Spleen (tissue), 11 donors: ENCODE measurements around the gene OLFML3. TPM values are rescaled to one million over a fixed set of nuclear protein-coding genes. Genes with fewer than 3 reads are reported as not detected.
"Not testable (repeated sequence)": the region's sequence is repeated elsewhere in the genome, so short reads cannot be mapped to it uniquely, and the experiment has no call there.

Experiments used
- DNase-seq: peaks from one replicate; pipeline ENCODE4 v3.0.0-alpha.2; 2020
- H3K27ac ChIP-seq, 8 donors: fragments of 200-600 bp; sonication (generic) in 7 of 8; 1 replicate in 4 of 8; 2 replicates in 4 of 8; pipeline versions ENCODE4 v1.5.0 to v1.8.0; 2016 to 2021; ENCODE audit warnings: inconsistent platforms in 4 of 8, mild to moderate bottlenecking in 4 of 8, moderate library complexity in 1 of 8
- H3K27me3 ChIP-seq, 7 donors: fragments of 200-600 bp; sonication (generic) in 6 of 7; replicated peaks in 1 of 7; 1 replicate in 4 of 7; 2 replicates in 3 of 7; pipeline versions ENCODE4 v1.5.0 to v1.8.0; 2016 to 2021; ENCODE audit warnings: inconsistent platforms in 3 of 7, mild to moderate bottlenecking in 1 of 7
- H3K36me3 ChIP-seq, 6 donors: fragments of 200-600 bp; sonication (generic) in 5 of 6; 1 replicate in 4 of 6; 2 replicates in 2 of 6; pipeline versions ENCODE4 v1.5.0 to v1.8.0; 2016 to 2021; ENCODE audit warnings: inconsistent platforms in 2 of 6
- H3K4me1 ChIP-seq, 6 donors: fragments of 200-600 bp; sonication (generic) in 5 of 6; 1 replicate in 3 of 6; 2 replicates in 3 of 6; pipeline versions ENCODE4 v1.5.0 to v1.8.0; 2016 to 2021; ENCODE audit warnings: inconsistent platforms in 3 of 6
- H3K4me3 ChIP-seq, 8 donors: fragments of 200-600 bp; sonication (generic) in 7 of 8; 1 replicate in 4 of 8; 2 replicates in 4 of 8; pipeline versions ENCODE4 v1.5.0 to v1.8.0; 2016 to 2021; ENCODE audit warnings: inconsistent platforms in 4 of 8, mild to moderate bottlenecking in 4 of 8, moderate library complexity in 2 of 8
- H3K9me3 ChIP-seq, 8 donors: fragments of 200-600 bp; sonication (generic) in 7 of 8; 1 replicate in 4 of 8; 2 replicates in 4 of 8; pipeline versions ENCODE4 v1.5.0 to v1.8.0; 2016 to 2021; ENCODE audit warnings: inconsistent platforms in 4 of 8
- POLR2A ChIP-seq, 3 donors: fragments of 450-650 bp; IDR thresholded peaks; one replicate each; pipeline ENCODE4 v1.5.1; 2017; ENCODE audit warnings: antibody characterized with exemption in 3 of 3, mild to moderate bottlenecking in 1 of 3
- POLR2AphosphoS5 ChIP-seq, 3 donors: sonication (generic); formaldehyde crosslinking; IDR thresholded peaks; one replicate each; pipeline ENCODE4 v1.5.1; 2017; ENCODE audit warnings: antibody characterized with exemption in 3 of 3
- whole genome bisulfite sequencing, 5 donors: extraction: QIAGEN DNeasy Blood & Tissue Kit in 3 of 5; methylation state at CpG; one replicate each; pipeline versions ENCODE4 v1.1.5 to v1.1.7; 2013 to 2018; 5-methylcytosine and 5-hydroxymethylcytosine counted together
- intact Hi-C: fragments of 100-400 bp; cut with DNase I; formaldehyde crosslinking; loops from one replicate; pipeline ENCODE4 v1.15.0; 2023; ENCODE audit warnings: low total_unique reads
- polyA plus RNA-seq, 3 donors: library from polyadenylated mRNA; stranded (reverse); fragments of 200-250 nt; gene quantifications; one replicate each; pipeline ENCODE4 v1.2.1, GENCODE V29; 2013
- total RNA-seq, 7 donors: library from RNA; depleted of rRNA in 3 of 7; stranded (reverse); fragments of >200 nt in 3 of 7; fragmentation: NEBNext Ultra II Directional in 4 of 7; extraction: Animal tissue kit (Norgen Biotek cat#: 25700) in 4 of 7; gene quantifications; one replicate each; pipeline versions ENCODE4 v1.1.0 to v1.2.1, GENCODE V29; 2016 to 2021
- TF ChIP-seq, protein P1 (sequence below), 11 experiments: fragments of 200-600 bp in 7 of 11; fragments of 450-650 bp in 4 of 11; sonication (generic) in 4 of 11; IDR thresholded peaks in 8 of 11; conservative IDR thresholded peaks in 3 of 11; 1 replicate in 7 of 11; 2 replicates in 4 of 11; pipeline versions ENCODE4 v1.4.0 to v1.8.0; 2016 to 2021; ENCODE audit warnings: antibody characterized with exemption in 11 of 11, inconsistent platforms in 4 of 11, mild to moderate bottlenecking in 1 of 11
- donor health status: healthy with polysubstance abuse.
- donor health status: DM: no; HTN: no; CAD: no; lungs with moderate emphysema.
- donor health status: DM: no; HTN: no; CAD: no.
- donor health status: Bipolar disorder and iron deficiency.
- donor health status: healthy.
- donor health status: DM: no; HTN: no; CAD: no.
- donor health status: DM: yes; HTN: yes; CAD: no.

OLFML3 gene
- total and polyA plus RNA-seq, 10 donors = 1.2 to 10.9 (median 5.1) TPM

DNA sequence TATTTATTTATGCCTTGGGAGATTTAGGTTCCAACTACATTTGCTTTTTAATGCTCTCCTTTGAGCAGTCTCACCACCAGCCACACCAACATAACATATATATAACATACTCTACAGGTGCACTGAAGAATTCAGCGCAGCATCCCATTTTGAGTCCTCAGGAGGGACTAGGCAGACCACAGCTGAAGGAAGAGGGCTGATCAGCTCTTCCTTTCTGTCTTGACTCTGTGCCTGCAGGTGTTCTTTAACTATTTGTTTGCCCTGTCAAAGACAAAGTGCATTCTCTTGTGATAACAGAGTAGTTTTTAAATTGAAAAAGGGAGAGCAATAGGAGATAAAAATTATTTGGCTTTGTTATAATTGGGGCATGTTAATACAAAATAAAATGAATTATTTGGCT, 33.2 kb upstream of the OLFML3 start:
- H3K9me3 ChIP-seq = no peaks in the 10 kb centered on the region
- H3K4me1 ChIP-seq = peaks cover 18 to 98% (median 48%) of the 10 kb centered on the region in 6 donors
- peaks cover 0 to 41% (median 13%) of the 10 kb centered on the region in 6 donors for H3K36me3 ChIP-seq
- intact Hi-C loops = no loop called here
- peak overlapping the region in 5 of 8 donors; percentile 13 to 80 (median 67) for H3K27ac ChIP-seq
- H3K27me3 ChIP-seq = no peaks in the 10 kb centered on the region
- TF ChIP-seq, protein P1, sequence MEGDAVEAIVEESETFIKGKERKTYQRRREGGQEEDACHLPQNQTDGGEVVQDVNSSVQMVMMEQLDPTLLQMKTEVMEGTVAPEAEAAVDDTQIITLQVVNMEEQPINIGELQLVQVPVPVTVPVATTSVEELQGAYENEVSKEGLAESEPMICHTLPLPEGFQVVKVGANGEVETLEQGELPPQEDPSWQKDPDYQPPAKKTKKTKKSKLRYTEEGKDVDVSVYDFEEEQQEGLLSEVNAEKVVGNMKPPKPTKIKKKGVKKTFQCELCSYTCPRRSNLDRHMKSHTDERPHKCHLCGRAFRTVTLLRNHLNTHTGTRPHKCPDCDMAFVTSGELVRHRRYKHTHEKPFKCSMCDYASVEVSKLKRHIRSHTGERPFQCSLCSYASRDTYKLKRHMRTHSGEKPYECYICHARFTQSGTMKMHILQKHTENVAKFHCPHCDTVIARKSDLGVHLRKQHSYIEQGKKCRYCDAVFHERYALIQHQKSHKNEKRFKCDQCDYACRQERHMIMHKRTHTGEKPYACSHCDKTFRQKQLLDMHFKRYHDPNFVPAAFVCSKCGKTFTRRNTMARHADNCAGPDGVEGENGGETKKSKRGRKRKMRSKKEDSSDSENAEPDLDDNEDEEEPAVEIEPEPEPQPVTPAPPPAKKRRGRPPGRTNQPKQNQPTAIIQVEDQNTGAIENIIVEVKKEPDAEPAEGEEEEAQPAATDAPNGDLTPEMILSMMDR (IDR thresholded peaks at IDR 0.05 in 8 of 11, conservative IDR thresholded peaks at IDR 0.05 in 3 of 11) = no peak
- TF ChIP-seq POLR2AphosphoS5 (IDR thresholded peaks at IDR 0.05) (no peak), POLR2A (IDR thresholded peaks at IDR 0.05) (no peak)
- DNase-seq = no peak
- 16 to 49% (median 37%) methylated on average over 1 of the region's 1 CpG for WGBS, 5 donors
- H3K4me3 ChIP-seq = no peak overlapping the region

DNA sequence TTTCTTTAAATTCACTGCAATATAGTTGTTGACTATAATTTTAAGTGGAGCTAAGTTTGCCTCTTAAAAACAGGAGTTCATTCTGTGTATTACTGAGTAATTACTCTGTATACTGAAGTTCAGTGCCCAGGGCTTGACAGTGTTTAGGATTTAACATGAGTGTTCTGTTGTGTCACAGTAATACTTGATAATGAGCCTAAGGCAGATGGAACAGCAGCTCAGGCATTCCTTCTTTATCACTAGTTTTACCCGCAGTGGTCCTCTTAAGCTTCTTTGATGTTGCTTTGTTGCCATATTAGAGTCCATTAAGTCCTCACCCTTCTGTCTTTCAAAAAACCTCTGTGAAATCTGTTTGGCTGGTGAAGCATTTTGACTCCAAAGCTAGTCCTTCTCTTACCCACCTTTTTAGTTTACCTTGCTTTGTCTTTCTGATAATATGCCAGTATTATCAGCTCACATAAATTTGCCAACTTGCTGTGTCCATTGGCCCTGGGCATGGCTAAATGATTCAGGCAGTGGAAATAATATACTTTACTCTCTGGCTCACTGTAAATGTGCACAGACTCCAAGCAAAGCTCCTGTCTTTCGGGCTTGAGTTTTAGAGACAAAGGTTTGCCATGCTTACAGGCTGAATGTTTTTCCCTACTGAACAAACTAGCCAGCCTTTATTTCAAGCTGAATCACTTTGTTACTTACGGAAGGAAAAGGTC, 32.4 kb upstream of the OLFML3 start:
- Histone ChIP-seq H3K27me3 (no peaks in the 10 kb centered on the region), H3K27ac (peak overlapping the region in 7 of 8 donors; percentile 58 to 80 (median 67)), H3K4me3 (peak overlapping the region in 1 of 8 donors; percentile 12), H3K9me3 (no peaks in the 10 kb centered on the region), H3K4me1 (peaks cover 18 to 98% (median 43%) of the 10 kb centered on the region in 6 donors), H3K36me3 (peaks cover 0 to 34% (median 6%) of the 10 kb centered on the region in 6 donors)
- DNase-seq = no peak
- intact Hi-C loops = no loop called here
- TF ChIP-seq POLR2AphosphoS5 (IDR thresholded peaks at IDR 0.05) = no peak
- TF ChIP-seq, protein P1 (IDR thresholded peaks at IDR 0.05 in 8 of 11, conservative IDR thresholded peaks at IDR 0.05 in 3 of 11) = no peak
- TF ChIP-seq POLR2A (IDR thresholded peaks at IDR 0.05) = no peak
- 32 to 43% (median 35%) methylated on average over 3 of the region's 3 CpGs for WGBS, 5 donors

DNA sequence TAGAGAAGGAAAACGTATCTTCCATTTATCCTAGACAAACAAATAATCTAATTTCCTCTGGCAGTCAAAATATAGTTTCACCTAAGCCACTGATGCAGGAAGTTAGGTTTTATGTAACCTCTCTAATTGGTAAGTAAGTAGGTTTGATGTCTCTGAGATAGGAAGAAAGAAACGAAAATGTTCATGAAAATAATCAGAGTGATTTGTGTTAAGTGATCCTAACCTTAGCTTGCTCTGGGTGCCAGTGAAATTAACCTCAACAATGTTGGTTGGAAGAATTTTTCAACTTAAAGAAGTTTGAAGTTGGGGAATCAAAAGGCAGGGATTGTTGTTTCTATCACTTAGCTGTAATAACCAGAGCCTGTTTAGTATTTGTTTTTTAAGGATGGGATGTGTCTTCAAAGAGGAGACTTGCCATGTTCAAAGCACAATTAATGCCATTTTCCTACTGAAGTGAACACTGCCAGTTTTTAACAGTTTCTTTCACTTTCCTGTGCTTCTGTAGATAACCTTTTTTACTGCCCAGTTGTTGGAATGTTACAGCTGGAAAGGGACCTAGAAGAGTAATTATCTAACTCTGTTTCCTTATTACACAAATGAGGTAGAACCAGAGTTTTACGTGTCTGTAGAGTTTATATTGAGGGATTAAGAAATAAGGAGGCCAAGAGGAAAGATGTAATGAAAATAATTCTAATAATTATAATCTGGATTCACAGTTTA, 31.7 kb upstream of the OLFML3 start:
- peak overlapping the region; percentile 9 to 80 (median 67) for H3K27ac ChIP-seq
- no peaks in the 10 kb centered on the region for H3K27me3 ChIP-seq
- WGBS, 5 donors = 6 to 16% (median 11%) methylated on average over 3 of the region's 3 CpGs
- peaks cover 18 to 98% (median 39%) of the 10 kb centered on the region in 6 donors for H3K4me1 ChIP-seq
- TF ChIP-seq POLR2AphosphoS5 (IDR thresholded peaks at IDR 0.05) (no peak), POLR2A (IDR thresholded peaks at IDR 0.05) (no peak)
- TF ChIP-seq, protein P1 (IDR thresholded peaks at IDR 0.05 in 8 of 11, conservative IDR thresholded peaks at IDR 0.05 in 3 of 11) = no peak
- H3K36me3 ChIP-seq = peaks cover 0 to 29% (median 2%) of the 10 kb centered on the region in 6 donors
- H3K9me3 ChIP-seq = no peaks in the 10 kb centered on the region
- no peak for DNase-seq
- intact Hi-C loops = no loop called here
- H3K4me3 ChIP-seq = peak overlapping the region in 1 of 8 donors; percentile 12

DNA sequence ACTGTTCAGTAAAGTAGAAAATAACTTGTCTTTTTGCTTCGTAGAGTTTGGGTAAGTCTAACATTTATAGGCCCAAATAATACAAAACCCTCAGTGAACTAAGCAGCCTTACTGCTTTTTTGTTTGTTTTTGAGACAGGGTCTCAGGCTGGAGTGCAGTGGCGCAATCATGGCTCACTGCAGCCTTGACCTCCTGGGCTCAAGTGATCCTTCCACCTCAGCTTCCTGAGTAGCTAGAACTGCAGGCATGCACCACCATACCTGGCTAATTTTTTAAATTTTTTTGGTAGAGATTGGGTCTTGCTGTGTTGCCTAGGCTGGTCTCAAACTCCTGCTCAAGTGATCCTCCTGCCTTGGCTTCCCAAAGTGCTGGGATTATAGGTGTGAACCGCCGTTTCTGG, 31.1 kb upstream of the OLFML3 start:
- Histone ChIP-seq H3K36me3 (peaks cover 0 to 29% (median 2%) of the 10 kb centered on the region in 6 donors), H3K4me1 (peaks cover 18 to 98% (median 37%) of the 10 kb centered on the region in 6 donors), H3K27ac (peak overlapping the region; percentile 9 to 80 (median 67))
- DNase-seq, H3K4me3 ChIP-seq, H3K27me3 ChIP-seq, H3K9me3 ChIP-seq, intact Hi-C loops: not testable (repeated sequence)
- WGBS, 5 donors = 61 to 73% (median 66%) methylated on average over 4 of the region's 4 CpGs
